GM12892 (cell line): Measurements from ENCODE around the gene TBC1D30.

Experiments used
- POLR2A ChIP-seq: IDR thresholded peaks from 2 replicates; pipeline ENCODE4 v1.6.1; 2011; ENCODE audit warnings: low read depth, low read length, control low read depth
- POLR2AphosphoS5 ChIP-seq: IDR thresholded peaks from 2 replicates; pipeline ENCODE4 v1.6.1; 2011; ENCODE audit warnings: low read depth, low read length, control low read depth

GRCh38 chr12:64875186-64875585 is 50.7 kb downstream of the TBC1D30 start:
- TF ChIP-seq POLR2AphosphoS5 (no peak), POLR2A (no peak)
